ENCODE results near the gene NR3C2.
A peak's percentile ranks its signal among the peaks of the same experiment; 100 is the strongest.

The NR3C2 gene

DNA sequence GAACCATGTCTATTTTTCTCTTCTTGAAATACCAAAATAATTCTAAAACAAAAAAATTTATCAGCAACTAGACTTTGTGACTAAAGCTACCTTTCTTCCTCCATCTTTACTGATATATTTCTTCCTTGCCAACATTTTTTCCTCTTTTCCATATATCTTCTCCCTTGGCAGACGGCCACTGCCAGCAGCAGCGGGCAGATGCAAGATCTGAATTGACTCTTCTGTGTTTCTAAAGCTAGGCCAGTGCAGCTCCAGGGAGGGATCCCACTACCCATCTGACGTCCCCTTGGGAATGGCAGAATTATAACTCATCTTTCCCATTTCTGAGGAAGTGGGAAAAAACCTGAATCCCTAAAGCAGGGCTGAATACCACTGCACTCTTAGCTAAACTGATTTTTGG is 206.4 kb downstream of the NR3C2 start:
- TF ChIP-seq, protein P1, sequence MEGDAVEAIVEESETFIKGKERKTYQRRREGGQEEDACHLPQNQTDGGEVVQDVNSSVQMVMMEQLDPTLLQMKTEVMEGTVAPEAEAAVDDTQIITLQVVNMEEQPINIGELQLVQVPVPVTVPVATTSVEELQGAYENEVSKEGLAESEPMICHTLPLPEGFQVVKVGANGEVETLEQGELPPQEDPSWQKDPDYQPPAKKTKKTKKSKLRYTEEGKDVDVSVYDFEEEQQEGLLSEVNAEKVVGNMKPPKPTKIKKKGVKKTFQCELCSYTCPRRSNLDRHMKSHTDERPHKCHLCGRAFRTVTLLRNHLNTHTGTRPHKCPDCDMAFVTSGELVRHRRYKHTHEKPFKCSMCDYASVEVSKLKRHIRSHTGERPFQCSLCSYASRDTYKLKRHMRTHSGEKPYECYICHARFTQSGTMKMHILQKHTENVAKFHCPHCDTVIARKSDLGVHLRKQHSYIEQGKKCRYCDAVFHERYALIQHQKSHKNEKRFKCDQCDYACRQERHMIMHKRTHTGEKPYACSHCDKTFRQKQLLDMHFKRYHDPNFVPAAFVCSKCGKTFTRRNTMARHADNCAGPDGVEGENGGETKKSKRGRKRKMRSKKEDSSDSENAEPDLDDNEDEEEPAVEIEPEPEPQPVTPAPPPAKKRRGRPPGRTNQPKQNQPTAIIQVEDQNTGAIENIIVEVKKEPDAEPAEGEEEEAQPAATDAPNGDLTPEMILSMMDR (IDR thresholded peaks at IDR 0.05; ENCODE audit: low read depth, low read length) = no peak
- DNase-seq (ENCODE audit: low read depth in 2 of 2) = no peak
- H3K4me3 ChIP-seq (replicated peaks in 1 of 2; ENCODE audit: low read depth in 2 of 2, low read length in 2 of 2) = no peak overlapping the region

DNA sequence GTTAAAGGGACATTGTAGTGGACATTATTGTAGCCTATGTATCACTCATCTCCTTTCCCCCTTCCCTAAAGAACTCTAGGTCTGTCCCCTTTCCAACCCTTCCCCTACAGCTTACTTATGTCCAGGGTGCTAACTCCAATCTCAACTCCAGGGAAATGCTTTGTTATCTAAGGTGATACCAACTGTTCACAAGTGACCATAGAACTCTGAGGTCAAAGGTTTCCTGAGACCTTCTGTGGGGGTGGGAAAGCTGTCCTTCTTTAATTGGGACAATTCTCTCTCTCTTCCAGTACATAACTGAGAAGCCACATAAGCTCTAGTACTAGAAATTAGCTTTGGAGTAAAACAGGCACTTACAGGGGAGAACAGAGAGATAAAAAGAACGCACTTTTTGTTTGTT is 212.4 kb downstream of the NR3C2 start:
- TF ChIP-seq, protein P1 (IDR thresholded peaks at IDR 0.05; ENCODE audit: low read depth, low read length) = no peak
- no peak overlapping the region for H3K4me3 ChIP-seq (replicated peaks in 1 of 2; ENCODE audit: low read depth in 2 of 2, low read length in 2 of 2)
- DNase-seq (ENCODE audit: low read depth in 2 of 2) = no peak

DNA sequence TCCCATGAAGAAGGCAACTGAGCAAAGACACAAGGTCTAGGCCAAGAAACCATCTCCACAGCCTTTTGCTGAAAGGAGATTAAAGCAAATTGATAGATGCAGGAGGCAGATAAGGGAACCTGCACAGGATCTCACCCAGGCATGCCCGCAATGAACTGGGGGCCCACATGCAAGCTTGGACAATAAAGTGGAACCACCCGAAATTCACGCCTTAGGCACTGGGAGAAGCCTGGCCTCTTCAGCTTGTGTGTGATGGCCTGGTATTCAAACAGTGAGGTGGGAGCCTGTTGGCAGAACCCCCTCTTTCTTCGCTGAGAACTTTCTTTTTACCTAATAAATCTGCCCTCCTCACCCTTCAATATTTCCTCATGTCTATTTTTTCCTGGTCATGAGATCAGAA is 213.2 kb downstream of the NR3C2 start:
- TF ChIP-seq, protein P1 (IDR thresholded peaks at IDR 0.05; ENCODE audit: low read depth, low read length) = no peak
- H3K4me3 ChIP-seq (replicated peaks in 1 of 2; ENCODE audit: low read depth in 2 of 2, low read length in 2 of 2) = no peak overlapping the region
- no peak for DNase-seq (ENCODE audit: low read depth in 2 of 2)

DNA sequence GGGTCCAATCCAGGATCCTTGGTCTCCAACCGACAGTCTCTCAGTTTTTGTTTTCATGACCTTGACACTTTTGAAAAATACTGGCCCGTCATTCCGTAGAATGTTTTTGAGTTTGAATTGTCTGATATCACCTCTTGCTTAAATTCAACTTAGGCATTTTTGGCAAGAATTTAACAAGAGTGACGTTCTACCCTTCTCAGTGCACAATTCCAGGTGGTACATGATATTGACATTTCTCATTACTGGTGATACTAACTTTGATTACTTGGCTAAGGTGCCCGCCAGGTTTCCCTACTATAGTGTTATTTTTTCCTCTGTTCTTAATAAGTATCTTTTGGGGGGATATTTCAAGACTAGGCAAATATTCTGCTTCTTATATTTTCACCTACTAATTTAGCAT is 215.1 kb downstream of the NR3C2 start:
- TF ChIP-seq, protein P1 (IDR thresholded peaks at IDR 0.05; ENCODE audit: low read depth, low read length) = no peak
- DNase-seq (ENCODE audit: low read depth in 2 of 2) = no peak

DNA sequence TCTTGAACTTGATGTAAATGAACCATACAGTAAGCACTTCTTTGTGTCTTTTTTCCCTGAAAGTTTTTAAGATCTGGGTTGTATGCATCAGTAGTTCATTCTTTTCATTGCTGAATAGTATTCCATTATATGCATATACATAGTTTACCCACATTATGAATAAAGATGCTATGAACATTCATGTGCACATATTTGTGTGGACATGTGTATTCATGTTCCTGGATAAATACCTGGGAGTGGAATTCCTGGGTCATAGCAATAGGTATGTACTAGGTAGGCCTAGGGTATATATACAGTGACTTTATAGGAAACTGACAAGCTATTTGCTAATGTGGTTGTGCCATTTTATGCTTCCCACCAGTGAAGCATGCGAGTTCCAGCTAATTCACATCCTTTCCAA is 215.9 kb downstream of the NR3C2 start:
- no peak overlapping the region for H3K4me3 ChIP-seq (replicated peaks in 1 of 2; ENCODE audit: low read depth in 2 of 2, low read length in 2 of 2)
- DNase-seq (ENCODE audit: low read depth in 2 of 2) = no peak
- TF ChIP-seq, protein P1 (IDR thresholded peaks at IDR 0.05; ENCODE audit: low read depth, low read length) = no peak

More for the DNA sequence above, 215.1 kb downstream of the NR3C2 start:
- no peak overlapping the region for H3K4me3 ChIP-seq (replicated peaks in 1 of 2; ENCODE audit: low read depth in 2 of 2, low read length in 2 of 2)

DNA sequence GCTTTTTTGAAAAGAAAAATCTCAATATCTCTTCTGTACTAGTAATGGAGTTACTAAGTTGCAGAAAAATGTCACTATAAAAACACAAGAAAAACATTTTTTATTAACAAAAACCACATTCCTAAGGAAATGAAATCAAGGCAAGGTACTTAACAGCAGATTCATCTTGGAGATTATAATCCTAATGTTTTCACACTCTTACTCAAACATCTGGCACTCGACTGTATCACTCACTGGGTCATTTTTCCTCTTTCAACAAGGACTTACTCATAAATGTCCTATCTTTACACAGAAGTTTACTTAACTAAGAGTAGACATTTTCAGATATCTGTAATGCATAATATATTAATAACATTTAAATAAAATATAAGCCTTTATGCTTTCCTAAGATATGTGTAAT is 216.6 kb downstream of the NR3C2 start:
- TF ChIP-seq, protein P1 (IDR thresholded peaks at IDR 0.05; ENCODE audit: low read depth, low read length) = no peak
- DNase-seq (ENCODE audit: low read depth in 2 of 2) = peak in 1 of 2 donors; percentile 46
- H3K4me3 ChIP-seq (replicated peaks in 1 of 2; ENCODE audit: low read depth in 2 of 2, low read length in 2 of 2) = no peak overlapping the region

DNA sequence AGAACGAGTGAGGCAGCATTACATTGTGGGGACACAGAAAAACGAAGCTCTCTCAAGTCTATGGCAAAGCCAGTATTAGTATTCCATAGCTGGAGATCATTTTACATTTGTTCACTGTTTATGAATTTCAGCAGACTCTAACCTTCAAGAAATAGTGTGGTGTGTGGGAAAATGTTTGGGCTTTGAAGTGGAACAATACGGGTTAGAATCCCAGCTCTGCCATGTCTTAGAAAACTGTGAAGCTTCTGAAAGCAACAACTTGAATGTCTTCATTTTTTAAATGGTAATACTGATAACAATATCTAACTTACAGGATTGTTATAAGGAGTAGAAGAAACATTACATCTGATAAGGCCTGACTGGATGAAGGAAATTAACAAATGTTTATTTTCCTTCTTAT is 217.7 kb downstream of the NR3C2 start:
- TF ChIP-seq, protein P1 (IDR thresholded peaks at IDR 0.05; ENCODE audit: low read depth, low read length) = no peak
- H3K4me3 ChIP-seq (replicated peaks in 1 of 2; ENCODE audit: low read depth in 2 of 2, low read length in 2 of 2) = no peak overlapping the region
- DNase-seq (ENCODE audit: low read depth in 2 of 2) = no peak
